KMS-11 (cell line): ENCODE results near the gene GAK.

Experiments used
- H2AFZ ChIP-seq: fragments of 200-600 bp; sonication (generic); 2 replicates; pipeline ENCODE4 v1.6.1; 2016; ENCODE audit warnings: antibody characterized with exemption, mixed run types, low read depth
- H3K27ac ChIP-seq: fragments of 200-600 bp; sonication (generic); 2 replicates; pipeline ENCODE4 v1.6.1; 2016; ENCODE audit warnings: mild to moderate bottlenecking, mixed run types
- H3K27me3 ChIP-seq: fragments of 200-600 bp; sonication (generic); 2 replicates; pipeline ENCODE4 v1.6.1; 2017; ENCODE audit warnings: mild to moderate bottlenecking, low read depth, mixed run types, moderate library complexity; ENCODE audit not compliant: insufficient read depth
- H3K36me3 ChIP-seq: fragments of 200-600 bp; sonication (generic); 2 replicates; pipeline ENCODE4 v1.6.1; 2017; ENCODE audit warnings: mild to moderate bottlenecking, mixed run types; ENCODE audit not compliant: insufficient read depth
- H3K4me1 ChIP-seq: fragments of 200-600 bp; sonication (generic); 2 replicates; pipeline ENCODE4 v1.6.1; 2016; ENCODE audit warnings: mild to moderate bottlenecking, low read depth, mixed run types; ENCODE audit not compliant: poor library complexity, severe bottlenecking
- H3K4me2 ChIP-seq: fragments of 200-600 bp; sonication (generic); 2 replicates; pipeline ENCODE4 v1.7.0; 2016; ENCODE audit warnings: mild to moderate bottlenecking, mixed run types
- H3K4me3 ChIP-seq: fragments of 200-600 bp; sonication (generic); IDR thresholded peaks from 2 replicates; pipeline ENCODE4 v1.6.1; 2017; ENCODE audit warnings: low read depth, low read length, mixed read lengths; ENCODE audit not compliant: insufficient read depth
- H3K79me2 ChIP-seq: fragments of 200-600 bp; sonication (generic); 2 replicates; pipeline ENCODE4 v1.6.1; 2016; ENCODE audit warnings: low read depth, mixed run types; ENCODE audit not compliant: insufficient read depth
- H3K9ac ChIP-seq: fragments of 200-600 bp; sonication (generic); 2 replicates; pipeline ENCODE4 v1.6.1; 2016; ENCODE audit warnings: mild to moderate bottlenecking, mixed run types
- H4K20me1 ChIP-seq: fragments of 200-600 bp; sonication (generic); 2 replicates; pipeline ENCODE4 v1.6.1; 2016; ENCODE audit warnings: mild to moderate bottlenecking, mixed run types; ENCODE audit not compliant: insufficient read depth
- TF ChIP-seq, protein P1 (sequence below): fragments of 200-600 bp; sonication (generic); conservative IDR thresholded peaks from 2 replicates; pipeline ENCODE4 v1.6.1; 2017; ENCODE audit warnings: low read depth, mild to moderate bottlenecking, antibody characterized with exemption, low read length, moderate library complexity, mixed read lengths

GAK gene

DNA sequence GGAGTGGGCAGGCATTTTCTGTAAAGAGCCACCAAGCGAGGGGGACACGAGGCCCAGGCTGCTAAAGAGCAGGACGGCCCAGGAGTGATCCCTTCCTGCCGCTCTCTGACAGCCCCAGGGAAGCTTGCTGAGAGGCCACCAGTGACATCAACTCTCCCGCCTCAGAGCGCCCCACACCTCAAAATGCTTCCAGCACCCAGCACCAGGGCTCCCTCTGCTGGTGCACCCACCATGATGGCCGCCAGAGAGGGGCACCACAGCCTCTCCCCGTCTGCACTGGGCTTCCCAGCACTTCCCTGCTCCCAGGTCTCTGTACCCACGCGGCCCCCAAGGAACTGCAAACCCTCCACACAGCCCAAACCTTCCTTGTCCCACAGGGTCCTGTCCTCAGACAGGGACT is 40.4 kb downstream of the GAK start:
- TF ChIP-seq, protein P1, sequence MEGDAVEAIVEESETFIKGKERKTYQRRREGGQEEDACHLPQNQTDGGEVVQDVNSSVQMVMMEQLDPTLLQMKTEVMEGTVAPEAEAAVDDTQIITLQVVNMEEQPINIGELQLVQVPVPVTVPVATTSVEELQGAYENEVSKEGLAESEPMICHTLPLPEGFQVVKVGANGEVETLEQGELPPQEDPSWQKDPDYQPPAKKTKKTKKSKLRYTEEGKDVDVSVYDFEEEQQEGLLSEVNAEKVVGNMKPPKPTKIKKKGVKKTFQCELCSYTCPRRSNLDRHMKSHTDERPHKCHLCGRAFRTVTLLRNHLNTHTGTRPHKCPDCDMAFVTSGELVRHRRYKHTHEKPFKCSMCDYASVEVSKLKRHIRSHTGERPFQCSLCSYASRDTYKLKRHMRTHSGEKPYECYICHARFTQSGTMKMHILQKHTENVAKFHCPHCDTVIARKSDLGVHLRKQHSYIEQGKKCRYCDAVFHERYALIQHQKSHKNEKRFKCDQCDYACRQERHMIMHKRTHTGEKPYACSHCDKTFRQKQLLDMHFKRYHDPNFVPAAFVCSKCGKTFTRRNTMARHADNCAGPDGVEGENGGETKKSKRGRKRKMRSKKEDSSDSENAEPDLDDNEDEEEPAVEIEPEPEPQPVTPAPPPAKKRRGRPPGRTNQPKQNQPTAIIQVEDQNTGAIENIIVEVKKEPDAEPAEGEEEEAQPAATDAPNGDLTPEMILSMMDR: no peak

DNA sequence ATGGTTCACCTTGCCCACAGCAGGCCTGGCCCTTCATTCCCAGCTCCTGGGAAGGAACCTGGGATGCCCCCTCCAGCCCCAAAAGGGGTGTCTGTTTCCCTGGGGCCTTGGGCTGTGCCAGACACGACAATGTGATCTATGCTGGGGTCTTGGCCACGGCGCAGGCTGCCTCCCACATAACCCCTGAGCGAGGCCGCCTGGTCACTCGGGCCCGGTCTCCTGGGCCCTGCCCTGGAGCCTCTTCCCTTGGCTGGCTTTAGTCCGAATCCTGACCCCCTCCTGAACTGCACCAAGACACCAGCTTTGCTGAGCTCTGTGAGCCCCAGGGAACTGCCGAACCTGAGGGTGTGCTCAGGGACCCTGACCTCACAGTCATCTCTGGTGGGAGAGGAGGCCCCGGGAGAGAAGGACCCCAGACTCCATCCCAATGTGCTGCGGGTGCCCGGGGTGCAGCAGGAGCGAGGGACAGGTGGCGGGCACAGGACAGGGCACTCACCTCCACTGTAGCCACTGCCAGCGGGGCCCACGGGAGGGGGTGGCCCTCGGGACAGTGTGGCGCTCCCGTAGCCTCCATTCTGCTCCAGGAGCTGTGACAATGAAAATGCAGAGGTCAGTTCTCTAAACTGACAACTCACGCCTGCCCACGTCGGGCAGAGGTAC is 42.0 kb downstream of the GAK start:
- TF ChIP-seq, protein P1: no peak
- H3K4me3 ChIP-seq: no peak overlapping the region
- no peaks in the 10 kb centered on the region for H3K79me2 ChIP-seq
- no peaks in the 10 kb centered on the region for H4K20me1 ChIP-seq
- no peak overlapping the region for H3K27ac ChIP-seq
- no peaks in the 10 kb centered on the region for H3K4me1 ChIP-seq
- no peak overlapping the region for H2AFZ ChIP-seq
- H3K27me3 ChIP-seq: no peaks in the 10 kb centered on the region
- H3K36me3 ChIP-seq: no peaks in the 10 kb centered on the region
- no peak overlapping the region for H3K9ac ChIP-seq
- H3K4me2 ChIP-seq: no peak overlapping the region

More for the DNA sequence above, 40.4 kb downstream of the GAK start:
- Histone ChIP-seq H3K4me1 (no peaks in the 10 kb centered on the region), H3K27me3 (no peaks in the 10 kb centered on the region), H3K4me3 (no peak overlapping the region), H3K4me2 (no peak overlapping the region), H4K20me1 (no peaks in the 10 kb centered on the region), H3K36me3 (no peaks in the 10 kb centered on the region), H3K9ac (no peak overlapping the region), H3K27ac (no peak overlapping the region), H2AFZ (no peak overlapping the region), H3K79me2 (no peaks in the 10 kb centered on the region)

DNA sequence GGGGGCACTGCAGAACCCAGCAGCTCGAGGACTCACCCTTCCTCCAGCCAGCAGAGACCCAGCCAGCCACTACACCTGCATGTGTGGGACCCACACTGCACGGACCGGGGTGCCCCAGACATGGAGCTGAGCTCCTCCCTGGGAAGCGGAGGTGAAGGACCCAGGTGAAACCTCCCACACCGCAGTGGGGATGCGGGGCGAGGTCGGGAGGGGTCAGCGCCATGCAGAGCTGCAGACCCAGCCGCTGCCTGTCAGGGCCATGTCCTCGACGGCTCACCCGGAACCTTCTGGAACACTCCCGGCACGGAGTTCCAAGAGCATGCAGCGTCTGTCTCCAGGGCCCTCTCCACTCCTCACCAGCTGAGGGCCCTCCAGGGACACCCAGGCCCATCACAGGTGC is 42.6 kb downstream of the GAK start:
- no peaks in the 10 kb centered on the region for H4K20me1 ChIP-seq
- H3K4me3 ChIP-seq: no peak overlapping the region
- no peak overlapping the region for H3K9ac ChIP-seq
- H3K4me1 ChIP-seq: no peaks in the 10 kb centered on the region
- no peaks in the 10 kb centered on the region for H3K36me3 ChIP-seq
- TF ChIP-seq, protein P1: no peak
- no peak overlapping the region for H3K27ac ChIP-seq
- H2AFZ ChIP-seq: no peak overlapping the region
- H3K27me3 ChIP-seq: no peaks in the 10 kb centered on the region
- no peak overlapping the region for H3K4me2 ChIP-seq
- H3K79me2 ChIP-seq: no peaks in the 10 kb centered on the region

DNA sequence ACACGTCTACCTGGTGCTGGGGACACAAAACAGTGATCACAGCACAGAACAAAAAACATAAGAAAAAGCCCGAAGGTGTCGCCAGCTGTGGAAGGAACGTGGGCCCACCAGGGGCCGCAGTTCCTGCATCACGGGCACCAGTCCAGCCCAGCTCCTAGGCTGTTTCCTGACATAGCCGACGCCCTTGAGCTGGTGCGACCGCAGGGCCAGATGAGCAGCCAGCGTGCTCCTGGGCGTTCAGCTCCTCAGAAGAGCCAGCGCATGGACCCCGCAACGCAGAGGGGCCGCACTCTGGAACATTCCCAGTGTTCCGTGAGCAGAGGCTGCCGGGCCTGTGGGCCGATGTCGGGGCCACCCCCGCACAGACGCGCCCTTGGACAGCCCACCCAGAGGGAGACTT is 44.1 kb downstream of the GAK start:
- H2AFZ ChIP-seq: no peak overlapping the region
- no peaks in the 10 kb centered on the region for H4K20me1 ChIP-seq
- no peaks in the 10 kb centered on the region for H3K27me3 ChIP-seq
- no peak overlapping the region for H3K4me2 ChIP-seq
- H3K27ac ChIP-seq: no peak overlapping the region
- no peaks in the 10 kb centered on the region for H3K4me1 ChIP-seq
- no peaks in the 10 kb centered on the region for H3K36me3 ChIP-seq
- no peak overlapping the region for H3K9ac ChIP-seq
- TF ChIP-seq, protein P1: no peak
- H3K79me2 ChIP-seq: no peaks in the 10 kb centered on the region
- H3K4me3 ChIP-seq: no peak overlapping the region
